HL-60/S4 treated with phorbol 12-myristate 13-acetate at 8.2 ng/mL for 4 days and 3 days (cell line): ENCODE measurements around the gene MATN3.

ENCODE experiments used
- in situ Hi-C: fragments of 300-500 bp; cut with MboI; formaldehyde crosslinking; loops from 2 replicates; pipeline ENCODE4 v1.15.0; 2022; ENCODE audit warnings: low sequenced_read_pairs

The MATN3 gene

GRCh38 chr2:19944205-19944845, 68.1 kb downstream of the MATN3 start:
- in situ Hi-C loops = no loop called here

GRCh38 chr2:19943189-19943588, 69.3 kb downstream of the MATN3 start:
- in situ Hi-C loops = no loop called here

- in situ Hi-C loops = no loop called here
Measured at GRCh38 chr2:19942199-19942598, 70.3 kb downstream of the MATN3 start.
